Measurements from ENCODE around the gene PSTPIP2. TPM values are rescaled to one million over a fixed set of nuclear protein-coding genes. Genes with fewer than 3 reads are reported as not detected.

The PSTPIP2 gene
- total RNA-seq, 1 donor from 2014 or later, result 6.1 TPM

- Mint-ChIP-seq H3K36me3 (ENCODE audit: insufficient read depth) (no peaks in the 10 kb centered on the region), H3K9me3 (ENCODE audit: low read depth) (no peaks in the 10 kb centered on the region), H3K4me3 (ENCODE audit: low read depth) (no peak overlapping the region), H3K27ac (no peak overlapping the region), H3K27me3 (no peaks in the 10 kb centered on the region), H3K4me1 (ENCODE audit: low read depth) (no peaks in the 10 kb centered on the region)
- TF ChIP-seq CTCF (IDR thresholded peaks at IDR 0.05; ENCODE audit: unreplicated experiment), result no peak
- DNase-seq (ENCODE audit: low spot score, unreplicated experiment), result no peak
These were observed 62.0 kb downstream of the PSTPIP2 start for GRCh38 chr18:46010050-46010449.

- DNase-seq (ENCODE audit: low spot score, unreplicated experiment), result no peak
- Mint-ChIP-seq H3K9me3 (ENCODE audit: low read depth) (no peaks in the 10 kb centered on the region), H3K36me3 (ENCODE audit: insufficient read depth) (no peaks in the 10 kb centered on the region), H3K4me3 (ENCODE audit: low read depth) (no peak overlapping the region), H3K27me3 (no peaks in the 10 kb centered on the region), H3K27ac (no peak overlapping the region), H3K4me1 (ENCODE audit: low read depth) (no peaks in the 10 kb centered on the region)
- no peak for TF ChIP-seq CTCF (IDR thresholded peaks at IDR 0.05; ENCODE audit: unreplicated experiment)
These were observed 62.8 kb downstream of the PSTPIP2 start for GRCh38 chr18:46009125-46009840.

GRCh38 chr18:46008531-46008930 lies 63.5 kb downstream of the PSTPIP2 start:
- Mint-ChIP-seq H3K4me3 (ENCODE audit: low read depth) (no peak overlapping the region), H3K4me1 (ENCODE audit: low read depth) (no peaks in the 10 kb centered on the region), H3K27ac (no peak overlapping the region), H3K27me3 (no peaks in the 10 kb centered on the region), H3K9me3 (ENCODE audit: low read depth) (no peaks in the 10 kb centered on the region), H3K36me3 (ENCODE audit: insufficient read depth) (no peaks in the 10 kb centered on the region)
- DNase-seq (ENCODE audit: low spot score, unreplicated experiment), result no peak
- TF ChIP-seq CTCF (IDR thresholded peaks at IDR 0.05; ENCODE audit: unreplicated experiment), result no peak

- Mint-ChIP-seq H3K27me3 (no peaks in the 10 kb centered on the region), H3K4me3 (ENCODE audit: low read depth) (no peak overlapping the region), H3K4me1 (ENCODE audit: low read depth) (no peaks in the 10 kb centered on the region), H3K27ac (no peak overlapping the region), H3K36me3 (ENCODE audit: insufficient read depth) (peaks cover 5% of the 10 kb centered on the region), H3K9me3 (ENCODE audit: low read depth) (peaks cover 8% of the 10 kb centered on the region)
- DNase-seq (ENCODE audit: low spot score, unreplicated experiment), result no peak
- TF ChIP-seq CTCF (IDR thresholded peaks at IDR 0.05; ENCODE audit: unreplicated experiment), result no peak
These were observed 64.9 kb downstream of the PSTPIP2 start for GRCh38 chr18:46007165-46007564.

GRCh38 chr18:46002934-46003333 lies 69.1 kb downstream of the PSTPIP2 start:
- H3K27ac Mint-ChIP-seq, result no peak overlapping the region
- no peak overlapping the region for H3K4me3 Mint-ChIP-seq (ENCODE audit: low read depth)
- no peak for TF ChIP-seq CTCF (IDR thresholded peaks at IDR 0.05; ENCODE audit: unreplicated experiment)

More at GRCh38 chr18:46002934-46003333, 69.1 kb downstream of the PSTPIP2 start:
- peaks cover 7% of the 10 kb centered on the region for H3K36me3 Mint-ChIP-seq (ENCODE audit: insufficient read depth)
- no peaks in the 10 kb centered on the region for H3K27me3 Mint-ChIP-seq
- DNase-seq (ENCODE audit: low spot score, unreplicated experiment), result no peak
- peaks cover 17% of the 10 kb centered on the region for H3K9me3 Mint-ChIP-seq (ENCODE audit: low read depth)
- no peaks in the 10 kb centered on the region for H3K4me1 Mint-ChIP-seq (ENCODE audit: low read depth)
